NB4 (cell line): ENCODE data around the gene VEPH1.

Source experiments
- CTCF ChIP-seq: IDR thresholded peaks from one replicate; pipeline ENCODE4 v1.5.1; 2012; ENCODE audit warnings: low read depth, low read length
- MAX ChIP-seq: IDR thresholded peaks from 2 replicates; pipeline ENCODE4 v1.6.1; 2011; ENCODE audit warnings: low read depth, low read length
- MYC ChIP-seq: IDR thresholded peaks from 2 replicates; pipeline ENCODE4 v1.6.1; 2011; ENCODE audit warnings: low read depth, low read length
- POLR2A ChIP-seq: IDR thresholded peaks from 2 replicates; pipeline ENCODE4 v1.6.1; 2011; ENCODE audit warnings: mild to moderate bottlenecking; ENCODE audit not compliant: insufficient read length; ENCODE audit errors: extremely low read depth

GRCh38 chr3:157220883-157221282 is 282.3 kb downstream of the VEPH1 start:
- TF ChIP-seq CTCF, result no peak
- TF ChIP-seq POLR2A, result no peak
- TF ChIP-seq MYC, result no peak
- TF ChIP-seq MAX, result no peak
